ENCODE data around the gene APOBEC3F.
"Not testable (repeated sequence)": the region's sequence is repeated elsewhere in the genome, so short reads cannot be mapped to it uniquely, and the experiment has no call there.

The APOBEC3F gene

GRCh38 chr22:39028281-39028680, 12.4 kb upstream of the APOBEC3F start:
- no peak for DNase-seq

- no peak for DNase-seq
Observed at GRCh38 chr22:39029227-39029626, 11.4 kb upstream of the APOBEC3F start.

- no peak for DNase-seq
Observed at GRCh38 chr22:39030705-39031104, 10.0 kb upstream of the APOBEC3F start.

- not testable (repeated sequence) for DNase-seq
Observed at GRCh38 chr22:39031434-39032295, 9.0 kb upstream of the APOBEC3F start.

- not testable (repeated sequence) for DNase-seq
Observed at GRCh38 chr22:39037071-39037470, 3.6 kb upstream of the APOBEC3F start.

GRCh38 chr22:39039306-39040126, 1.1 kb upstream of the APOBEC3F start:
- no peak for DNase-seq

GRCh38 chr22:39040155-39040537, 518 bp upstream of the APOBEC3F start:
- DNase-seq: not testable (repeated sequence)

- no peak for DNase-seq
Observed at GRCh38 chr22:39041908-39042307, 1.2 kb downstream of the APOBEC3F start.

GRCh38 chr22:39043063-39043462, 2.4 kb downstream of the APOBEC3F start:
- DNase-seq: not testable (repeated sequence)

- DNase-seq: not testable (repeated sequence)
Observed at GRCh38 chr22:39045136-39045535, 4.5 kb downstream of the APOBEC3F start.

- DNase-seq: not testable (repeated sequence)
Observed at GRCh38 chr22:39049486-39049885, 8.8 kb downstream of the APOBEC3F start.

- not testable (repeated sequence) for DNase-seq
Observed at GRCh38 chr22:39051844-39052495, 11.3 kb downstream of the APOBEC3F start.

GRCh38 chr22:39055658-39056057, 15.0 kb downstream of the APOBEC3F start:
- no peak for DNase-seq

GRCh38 chr22:39061290-39061689, 20.6 kb downstream of the APOBEC3F start:
- not testable (repeated sequence) for DNase-seq

- DNase-seq: not testable (repeated sequence)
Observed at GRCh38 chr22:39061951-39062350, 21.3 kb downstream of the APOBEC3F start.

- DNase-seq: not testable (repeated sequence)
Observed at GRCh38 chr22:39063904-39064303, 23.2 kb downstream of the APOBEC3F start.

GRCh38 chr22:39066442-39067276, 26.0 kb downstream of the APOBEC3F start:
- not testable (repeated sequence) for DNase-seq

- no peak for DNase-seq
Observed at GRCh38 chr22:39068033-39068785, 27.5 kb downstream of the APOBEC3F start.

GRCh38 chr22:39070186-39070585, 29.5 kb downstream of the APOBEC3F start:
- DNase-seq: no peak

GRCh38 chr22:39072581-39072981, 31.9 kb downstream of the APOBEC3F start:
- not testable (repeated sequence) for DNase-seq

- no peak for DNase-seq
Observed at GRCh38 chr22:39073981-39074380, 33.3 kb downstream of the APOBEC3F start.
